ENCODE results near the gene SPATA13. TPM values are rescaled to one million over a fixed set of nuclear protein-coding genes. Genes with fewer than 3 reads are reported as not detected.

SPATA13 gene
- total and polyA plus RNA-seq, 10 of the 15 experiments (the other 5 are each of a cell fraction or from before 2014, with no cell fraction given) = 2.4 to 11.1 (median 10.2) TPM

- no peak for TF ChIP-seq ATF2 (IDR thresholded peaks at IDR 0.05; ENCODE audit: low read length)
- TF ChIP-seq SIX5 (IDR thresholded peaks at IDR 0.05; ENCODE audit: low read depth, low read length, severe bottlenecking) = no peak
- TF ChIP-seq PAX5 (IDR thresholded peaks at IDR 0.05; ENCODE audit: borderline replicate concordance, low read depth, low read length) = no peak
- TF ChIP-seq CBX5 (IDR thresholded peaks at IDR 0.05; ENCODE audit: low read depth) = no peak
- TF ChIP-seq BMI1 (IDR thresholded peaks at IDR 0.05; ENCODE audit: borderline replicate concordance) = no peak
- no peak for TF ChIP-seq SREBF2 (IDR thresholded peaks at IDR 0.05; ENCODE audit: low read length)
- TF ChIP-seq CBFB (IDR thresholded peaks at IDR 0.05; ENCODE audit: low read depth) = no peak
- TF ChIP-seq MTA3 (IDR thresholded peaks at IDR 0.05; ENCODE audit: borderline replicate concordance, low read length) = no peak
- TF ChIP-seq FOXM1 (IDR thresholded peaks at IDR 0.05; ENCODE audit: low read depth, low read length) = no peak
These were observed 103.1 kb downstream of the SPATA13 start (continued) for GRCh38 chr13:24263632-24264031.

- Histone ChIP-seq H3K4me1 (ENCODE audit: control insufficient read depth, insufficient read depth, low read length) (peaks cover 22% of the 10 kb centered on the region), H3K4me2 (ENCODE audit: control insufficient read depth, insufficient read depth) (no peak overlapping the region), H3K9me3 (replicated peaks; ENCODE audit: control insufficient read depth, insufficient read depth, low read length) (no peaks in the 10 kb centered on the region), H3K27ac (ENCODE audit: control insufficient read depth, insufficient read depth) (no peak overlapping the region), H3K79me2 (ENCODE audit: control insufficient read depth, insufficient read depth, low read length) (no peaks in the 10 kb centered on the region), H4K20me1 (ENCODE audit: control insufficient read depth, insufficient read depth) (no peaks in the 10 kb centered on the region), H2AFZ (ENCODE audit: control insufficient read depth, low read depth, low read length) (peak overlapping the region; percentile 77), H3K27me3 (replicated peaks in 1 of 2; ENCODE audit: control insufficient read depth in 2 of 2, insufficient read depth in 2 of 2, low read length in 1 of 2) (no peaks in the 10 kb centered on the region), H3K36me3 (ENCODE audit: control insufficient read depth in 2 of 2, insufficient read depth in 2 of 2, low read length in 1 of 2) (no peaks in the 10 kb centered on the region), H3K9ac (ENCODE audit: control insufficient read depth, insufficient read depth, low read length) (no peak overlapping the region), H3K4me3 (no peak overlapping the region)
- ChIA-PET CTCF (interaction anchor here (1.6 to 2.1 kb wide), 2 partner anchors 9 to 36 kb away, joined by 4 to 6 read pairs; no protein-coding TSS in a partner anchor), RAD21 (ENCODE audit: unreplicated experiment) (no interaction called here), POLR2A (interaction anchor here (1.6 kb wide), 1 partner anchor 10 kb away, joined by 4 read pairs; no protein-coding TSS in a partner anchor), SMC1A (ENCODE audit: uncharacterized antibody, unreplicated experiment) (interaction anchor here (1.3 to 1.8 kb wide), 3 partner anchors 9 to 19 kb away, joined by 3 to 7 read pairs (median 4); no protein-coding TSS in a partner anchor)
- FAIRE-seq (no peak), DNase-seq (ENCODE audit: low read depth, low spot score) (no peak), ATAC-seq (peak; percentile 75)
- 59% methylated on average over 8 of the region's 8 CpGs for WGBS (ENCODE audit: insufficient coverage, insufficient replicate concordance, low lambda C conversion rate, missing lambda C conversion rate)
- in situ Hi-C loops (cut with MboI) = no loop called here
- intact Hi-C loops (cut with micrococcal nuclease; ENCODE audit: unreplicated experiment) = no loop called here
- 0 out of 2 replicates have a peak, but pooled peaks have one; percentile 11 for TF ChIP-seq RUNX3 (IDR thresholded peaks at IDR 0.05; ENCODE audit: low read length)
- TF ChIP-seq SUPT20H (IDR thresholded peaks at IDR 0.05; ENCODE audit: borderline replicate concordance, control insufficient read depth, low read depth, low read length) = no peak
- TF ChIP-seq RCOR1 (conservative IDR thresholded peaks at IDR 0.05; ENCODE audit: low read depth, low read length) = no peak
- TF ChIP-seq HDGF (IDR thresholded peaks at IDR 0.05) = no peak
- TF ChIP-seq MAX (IDR thresholded peaks at IDR 0.05; ENCODE audit: low read depth, low read length) = no peak
- TF ChIP-seq SMARCA5 (IDR thresholded peaks at IDR 0.05) = no peak
- TF ChIP-seq RELA (IDR thresholded peaks at IDR 0.05; ENCODE audit: borderline replicate concordance, partially characterized antibody) = no peak
- no TSS peak for BruUV-seq (replicated peaks)
These were observed 104.5 kb downstream of the SPATA13 start for GRCh38 chr13:24264976-24265375.

Data from GM12878 (cell line).